ENCODE measurements around the gene ABI3BP.
"Not testable (repeated sequence)": the region's sequence is repeated elsewhere in the genome, so short reads cannot be mapped to it uniquely, and the experiment has no call there.

The ABI3BP gene

GRCh38 chr3:100954990-100955389 lies 38.2 kb downstream of the ABI3BP start:
- no peak for TF ChIP-seq CTCF (conservative IDR thresholded peaks at IDR 0.05; ENCODE audit: low read depth)
- CTCF ChIA-PET: no interaction called here
- peak; percentile 14 for DNase-seq (ENCODE audit: low spot score)
- H3K27ac ChIP-seq: no peak overlapping the region
- POLR2A ChIA-PET (ENCODE audit: low non-redundant PET): no interaction called here

DNA sequence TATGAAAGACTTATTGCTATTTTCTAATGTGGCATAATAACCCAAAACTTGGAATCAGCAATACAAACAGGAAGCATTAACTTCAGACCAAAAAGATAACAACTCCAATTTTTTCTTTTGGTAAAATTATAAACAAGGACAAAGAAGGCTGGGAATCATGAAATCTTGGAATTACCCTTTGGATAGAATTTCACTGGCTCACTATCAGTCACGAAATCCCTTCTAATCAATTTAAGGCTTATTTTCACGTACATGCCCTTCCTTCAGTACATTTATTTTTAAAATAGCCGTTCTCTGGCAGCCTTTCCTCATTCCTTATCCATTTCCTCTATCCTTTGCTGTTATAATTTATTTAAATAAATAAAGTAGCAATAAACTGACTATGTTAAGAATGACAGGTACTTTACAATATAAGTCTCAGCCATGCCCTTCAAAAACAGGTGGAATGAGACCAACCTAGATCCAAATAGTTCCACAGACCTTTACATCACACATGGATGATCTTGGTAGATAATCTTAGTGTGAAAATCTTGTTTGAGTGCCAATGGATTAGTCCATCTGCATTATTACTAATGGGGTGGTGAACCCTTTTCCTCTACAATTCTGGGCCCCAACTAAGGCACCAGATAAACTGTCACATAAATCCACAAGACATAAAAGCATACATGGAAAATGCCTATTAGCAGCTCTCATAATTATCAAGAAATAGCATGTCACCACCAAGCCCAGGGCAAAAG lies 38.9 kb downstream of the ABI3BP start:
- H3K27ac ChIP-seq: no peak overlapping the region
- no peak for TF ChIP-seq CTCF (conservative IDR thresholded peaks at IDR 0.05; ENCODE audit: low read depth)
- CTCF ChIA-PET: no interaction called here
- POLR2A ChIA-PET (ENCODE audit: low non-redundant PET): no interaction called here
- DNase-seq (ENCODE audit: low spot score): no peak

DNA sequence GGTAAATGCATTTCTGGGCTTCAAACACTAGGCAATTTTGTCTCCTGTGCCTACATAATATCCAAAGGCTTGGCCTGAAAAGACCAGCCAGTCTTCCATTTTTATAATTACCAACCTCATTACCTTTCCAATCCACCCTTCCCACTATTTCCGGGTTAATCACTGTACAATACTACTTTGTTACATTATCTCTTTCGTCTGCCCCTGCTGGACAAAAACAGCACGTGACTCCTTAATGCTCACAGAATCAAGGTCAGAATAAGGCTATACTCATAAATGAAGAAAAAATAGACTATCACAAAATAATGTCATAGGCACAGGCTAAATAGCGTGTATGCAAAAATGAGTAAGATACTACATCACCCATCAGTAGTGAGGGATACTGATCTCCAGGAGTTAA lies 40.1 kb downstream of the ABI3BP start:
- no peak overlapping the region for H3K27ac ChIP-seq
- ChIA-PET POLR2A (ENCODE audit: low non-redundant PET) (no interaction called here), CTCF (no interaction called here)
- no peak for DNase-seq (ENCODE audit: low spot score)
- TF ChIP-seq CTCF (conservative IDR thresholded peaks at IDR 0.05; ENCODE audit: low read depth): no peak

- H3K27ac ChIP-seq: no peak overlapping the region
- CTCF ChIA-PET: interaction anchor here (0.6 to 0.7 kb wide), 3 partner anchors 40 to 979 kb away, joined by 3 to 6 read pairs (median 3); no protein-coding TSS in a partner anchor
- no peak for DNase-seq (ENCODE audit: low spot score)
- no peak for TF ChIP-seq CTCF (conservative IDR thresholded peaks at IDR 0.05; ENCODE audit: low read depth)
- POLR2A ChIA-PET (ENCODE audit: low non-redundant PET): no interaction called here
Measured at GRCh38 chr3:100947119-100947518, 46.1 kb downstream of the ABI3BP start.

DNA sequence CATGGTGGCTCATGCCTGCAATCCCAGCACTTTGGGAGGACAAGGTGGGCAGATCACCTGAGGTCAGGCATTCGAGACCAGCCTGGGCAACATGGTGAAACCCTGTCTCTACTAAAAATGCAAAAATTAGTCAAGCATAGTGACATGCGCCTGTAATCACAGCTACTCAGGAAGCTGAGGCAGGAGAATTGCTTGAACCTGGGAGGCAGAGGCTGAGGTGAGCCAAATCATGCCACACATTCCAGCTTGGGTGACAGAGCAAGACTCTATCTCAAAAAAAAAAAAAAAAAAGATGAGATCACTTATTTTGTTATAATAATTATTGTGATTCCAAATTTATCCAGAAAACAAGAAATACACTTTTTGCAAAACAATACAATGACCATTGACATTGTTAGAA lies 47.1 kb downstream of the ABI3BP start:
- CTCF ChIA-PET; H3K27ac ChIP-seq; DNase-seq (ENCODE audit: low spot score); POLR2A ChIA-PET (ENCODE audit: low non-redundant PET): not testable (repeated sequence)

DNA sequence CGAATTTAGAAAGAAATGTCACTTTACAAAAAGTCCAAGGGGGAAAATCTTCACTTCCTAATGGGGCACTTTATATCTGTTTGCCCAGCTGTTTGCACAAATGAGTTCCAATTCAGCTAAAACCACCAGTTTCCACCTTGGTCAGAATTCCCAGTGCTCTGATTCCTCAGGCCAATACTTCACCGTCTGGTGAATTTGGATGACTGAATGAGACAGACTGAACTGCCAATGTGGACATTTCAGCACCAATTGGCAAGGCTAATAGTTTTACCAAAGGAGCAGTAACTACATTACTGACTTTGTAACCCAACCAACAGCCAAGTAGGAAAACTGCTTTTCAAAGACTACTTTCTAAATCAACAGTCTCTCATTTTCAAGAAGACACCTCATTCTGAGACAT lies 51.8 kb downstream of the ABI3BP start:
- DNase-seq (ENCODE audit: low spot score): no peak
- no peak for TF ChIP-seq CTCF (conservative IDR thresholded peaks at IDR 0.05; ENCODE audit: low read depth)
- H3K27ac ChIP-seq: no peak overlapping the region
- ChIA-PET POLR2A (ENCODE audit: low non-redundant PET) (no interaction called here), CTCF (no interaction called here)

DNA sequence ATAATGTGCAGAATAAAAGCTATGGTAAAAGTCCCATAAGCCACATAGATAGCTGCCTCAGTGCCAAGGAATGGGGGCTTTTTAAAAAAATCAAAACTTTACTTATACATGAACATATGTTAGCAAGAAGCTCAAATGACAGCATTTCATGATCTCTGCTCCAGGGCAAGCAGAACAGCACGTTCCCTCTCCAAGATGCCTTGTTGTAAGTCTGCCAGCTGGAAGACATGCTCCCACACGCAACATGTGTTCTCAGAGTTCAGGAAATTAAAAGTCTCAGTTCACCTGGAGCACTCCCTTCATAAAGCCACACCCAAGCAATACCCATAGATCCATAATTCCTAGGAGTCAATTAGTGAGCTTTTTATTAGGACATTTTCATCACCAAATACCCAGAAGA lies 52.2 kb downstream of the ABI3BP start:
- no peak for TF ChIP-seq CTCF (conservative IDR thresholded peaks at IDR 0.05; ENCODE audit: low read depth)
- ChIA-PET CTCF (no interaction called here), POLR2A (ENCODE audit: low non-redundant PET) (no interaction called here)
- H3K27ac ChIP-seq: no peak overlapping the region
- peak; percentile 31 for DNase-seq (ENCODE audit: low spot score)

Data from RWPE1 (cell line).